ENCODE data around the gene CD82. TPM values are rescaled to one million over a fixed set of nuclear protein-coding genes. Genes with fewer than 3 reads are reported as not detected.

CD82 gene
- total RNA-seq, 1 experiment from 2014 or later = 8.2 TPM

- Histone ChIP-seq H3K36me3 (ENCODE audit: insufficient read depth, low read length, poor library complexity, severe bottlenecking) (no peaks in the 10 kb centered on the region), H3K4me1 (ENCODE audit: insufficient read depth, low read length, poor library complexity, severe bottlenecking) (peaks cover 4% of the 10 kb centered on the region), H3K9me3 (ENCODE audit: low read depth, low read length, poor library complexity, severe bottlenecking) (no peaks in the 10 kb centered on the region), H3K27me3 (replicated peaks; ENCODE audit: insufficient read depth, low read depth, low read length, poor library complexity) (no peaks in the 10 kb centered on the region), H3K4me3 (ENCODE audit: low read depth, low read length, poor library complexity, severe bottlenecking) (no peak overlapping the region), H3K27ac (ENCODE audit: low read depth, low read length, poor library complexity, severe bottlenecking) (no peak overlapping the region)
- POLR2A ChIA-PET (ENCODE audit: low non-redundant PET) = no interaction called here
- no peak for DNase-seq (ENCODE audit: low spot score)
- no TSS peak for BruUV-seq (replicated peaks)
- no peak for TF ChIP-seq CTCF (conservative IDR thresholded peaks at IDR 0.05; ENCODE audit: low read depth, low read length)
- no peak for TF ChIP-seq EZH2 (IDR thresholded peaks at IDR 0.05; ENCODE audit: borderline replicate concordance, low read depth, low read length, poor library complexity, severe bottlenecking)
- intact Hi-C loops (cut with micrococcal nuclease; ENCODE audit: unreplicated experiment) = no loop called here
- CTCF ChIA-PET = interaction anchor here (0.8 kb wide), 1 partner anchor 15 kb away, joined by 3 read pairs; no protein-coding TSS in a partner anchor
These were observed 6.4 kb downstream of the CD82 start for GRCh38 chr11:44571871-44572270.

- Histone ChIP-seq H3K4me1 (ENCODE audit: insufficient read depth, low read length, poor library complexity, severe bottlenecking) (peaks cover 4% of the 10 kb centered on the region), H3K4me3 (ENCODE audit: low read depth, low read length, poor library complexity, severe bottlenecking) (no peak overlapping the region), H3K36me3 (ENCODE audit: insufficient read depth, low read length, poor library complexity, severe bottlenecking) (no peaks in the 10 kb centered on the region), H3K9me3 (ENCODE audit: low read depth, low read length, poor library complexity, severe bottlenecking) (no peaks in the 10 kb centered on the region), H3K27ac (ENCODE audit: low read depth, low read length, poor library complexity, severe bottlenecking) (no peak overlapping the region), H3K27me3 (replicated peaks; ENCODE audit: insufficient read depth, low read depth, low read length, poor library complexity) (no peaks in the 10 kb centered on the region)
- TF ChIP-seq CTCF (conservative IDR thresholded peaks at IDR 0.05; ENCODE audit: low read depth, low read length) (no peak), EZH2 (IDR thresholded peaks at IDR 0.05; ENCODE audit: borderline replicate concordance, low read depth, low read length, poor library complexity, severe bottlenecking) (no peak)
- intact Hi-C loops (cut with micrococcal nuclease; ENCODE audit: unreplicated experiment) = no loop called here
- no TSS peak for BruUV-seq (replicated peaks)
- CTCF ChIA-PET = interaction anchor here (0.8 kb wide), 1 partner anchor 15 kb away, joined by 3 read pairs; no protein-coding TSS in a partner anchor
- POLR2A ChIA-PET (ENCODE audit: low non-redundant PET) = no interaction called here
- DNase-seq (ENCODE audit: low spot score) = no peak
These were observed 7.0 kb downstream of the CD82 start for GRCh38 chr11:44572436-44572835.

GRCh38 chr11:44572884-44573283 is 7.4 kb downstream of the CD82 start:
- TF ChIP-seq CTCF (conservative IDR thresholded peaks at IDR 0.05; ENCODE audit: low read depth, low read length) = no peak
- no peak for TF ChIP-seq EZH2 (IDR thresholded peaks at IDR 0.05; ENCODE audit: borderline replicate concordance, low read depth, low read length, poor library complexity, severe bottlenecking)
- no TSS peak for BruUV-seq (replicated peaks)
- no peaks in the 10 kb centered on the region for H3K9me3 ChIP-seq (ENCODE audit: low read depth, low read length, poor library complexity, severe bottlenecking)
- H3K27me3 ChIP-seq (replicated peaks; ENCODE audit: insufficient read depth, low read depth, low read length, poor library complexity) = no peaks in the 10 kb centered on the region
- no peak overlapping the region for H3K4me3 ChIP-seq (ENCODE audit: low read depth, low read length, poor library complexity, severe bottlenecking)
- H3K27ac ChIP-seq (ENCODE audit: low read depth, low read length, poor library complexity, severe bottlenecking) = no peak overlapping the region
- intact Hi-C loops (cut with micrococcal nuclease; ENCODE audit: unreplicated experiment) = no loop called here
- CTCF ChIA-PET = no interaction called here
- POLR2A ChIA-PET (ENCODE audit: low non-redundant PET) = no interaction called here
- no peaks in the 10 kb centered on the region for H3K36me3 ChIP-seq (ENCODE audit: insufficient read depth, low read length, poor library complexity, severe bottlenecking)
- H3K4me1 ChIP-seq (ENCODE audit: insufficient read depth, low read length, poor library complexity, severe bottlenecking) = peaks cover 4% of the 10 kb centered on the region
- no peak for DNase-seq (ENCODE audit: low spot score)

All from A673 (cell line).